SIG-M5 treated with dmso at 0.1 percent for 504 hours (cell line): Measurements from ENCODE around the gene TRIM33.
A peak's percentile ranks its signal among the peaks of the same experiment; 100 is the strongest.
"Not testable (repeated sequence)": the region's sequence is repeated elsewhere in the genome, so short reads cannot be mapped to it uniquely, and the experiment has no call there.

Source experiments
- DNase-seq: peaks from one replicate; lab custom pipeline; 2025; ENCODE audit not compliant: unreplicated experiment; lab: John Stamatoyannopoulos, UW

Gene TRIM33

GRCh38 chr1:114512595-114513280, 1.7 kb upstream of the TRIM33 start:
- DNase-seq: no peak

GRCh38 chr1:114510274-114511031, 550 bp downstream of the TRIM33 start:
- peak; percentile 89 for DNase-seq

GRCh38 chr1:114509596-114510273, 1.3 kb downstream of the TRIM33 start:
- no peak for DNase-seq

DNA sequence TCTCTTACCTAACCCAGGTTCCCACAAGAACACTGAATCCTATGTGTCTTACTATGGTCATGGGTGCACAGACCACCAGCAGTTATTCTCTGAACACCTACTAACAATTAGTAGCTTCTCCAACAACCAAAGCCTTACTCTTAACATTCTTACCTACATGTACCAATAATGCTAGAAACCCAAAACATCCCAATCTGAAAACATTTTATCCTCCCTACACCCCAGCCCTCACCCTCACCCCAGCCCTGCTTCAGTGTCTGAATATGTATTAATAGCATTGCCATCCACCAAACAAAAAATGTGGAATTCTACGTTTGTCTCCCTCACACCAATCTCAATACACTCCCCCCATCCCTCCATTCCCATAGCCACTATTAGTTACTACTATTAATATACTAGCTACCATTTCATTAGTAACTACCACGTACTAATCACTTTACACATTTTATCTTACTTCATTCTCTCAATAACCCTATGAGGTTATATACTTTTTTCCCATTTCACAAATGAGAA, 2.6 kb downstream of the TRIM33 start:
- DNase-seq: no peak

GRCh38 chr1:114507513-114507912, 3.5 kb downstream of the TRIM33 start:
- no peak for DNase-seq

DNA sequence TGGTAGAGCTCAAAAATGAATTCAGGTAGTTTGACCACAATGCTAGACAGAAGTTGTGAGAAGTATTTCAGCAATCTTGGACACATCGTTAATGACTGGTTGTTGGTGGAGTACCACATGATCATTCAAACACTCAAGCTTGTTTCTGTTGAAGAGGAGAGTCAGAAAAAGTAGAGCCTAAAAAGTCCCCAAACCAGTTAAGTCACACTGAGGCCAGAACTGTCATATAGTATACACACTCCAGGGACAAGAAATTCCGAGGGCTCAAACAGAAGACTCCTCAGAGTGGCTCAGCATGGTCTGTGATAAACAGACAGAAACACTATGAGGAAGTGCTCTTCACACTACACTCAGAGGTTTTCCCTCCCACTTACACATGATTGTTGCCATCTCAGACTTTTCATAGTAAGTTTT, 5.8 kb downstream of the TRIM33 start:
- peak; percentile 95 for DNase-seq

DNA sequence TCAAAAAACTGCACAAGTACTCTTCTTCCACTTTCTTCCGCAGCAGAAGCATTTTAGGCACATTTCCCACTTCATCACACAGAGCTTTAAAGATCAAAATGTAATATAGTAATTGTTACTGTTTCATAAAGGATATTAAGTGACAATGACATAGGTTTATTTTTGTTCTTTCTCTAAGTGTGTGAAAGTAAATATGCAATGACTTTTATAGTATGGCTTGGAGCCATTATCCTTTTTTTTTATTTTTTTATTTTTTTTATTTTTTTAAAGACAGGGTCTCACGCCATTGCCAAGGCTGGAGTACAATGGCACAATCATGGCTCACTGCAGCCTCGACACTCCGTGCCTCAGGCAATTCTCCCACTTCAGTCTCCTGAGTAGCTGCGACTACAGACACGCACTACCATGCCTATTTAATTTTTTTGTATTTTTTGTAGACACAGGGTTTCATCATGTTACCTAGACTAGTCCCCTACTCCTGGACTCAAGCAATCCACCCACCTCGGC, 7.0 kb downstream of the TRIM33 start:
- no peak for DNase-seq

DNA sequence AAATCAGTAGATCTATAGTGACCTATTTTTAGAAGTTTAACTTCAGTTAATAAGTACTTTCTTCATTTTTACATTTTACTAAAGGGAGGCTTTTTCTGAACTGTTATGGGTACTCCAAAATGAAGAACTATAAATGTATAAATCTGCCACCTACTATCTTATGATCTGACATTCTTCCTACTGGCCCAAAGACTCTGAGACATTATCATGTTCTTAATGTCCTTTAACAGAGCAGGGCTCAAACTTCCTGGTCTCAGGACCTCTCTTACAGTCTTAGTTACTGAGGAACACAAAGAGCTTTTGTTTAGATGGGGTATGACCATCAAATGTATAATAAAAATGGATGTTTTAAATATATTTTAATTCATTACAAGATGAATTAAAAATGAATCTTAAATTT, 8.9 kb downstream of the TRIM33 start:
- DNase-seq: no peak

DNA sequence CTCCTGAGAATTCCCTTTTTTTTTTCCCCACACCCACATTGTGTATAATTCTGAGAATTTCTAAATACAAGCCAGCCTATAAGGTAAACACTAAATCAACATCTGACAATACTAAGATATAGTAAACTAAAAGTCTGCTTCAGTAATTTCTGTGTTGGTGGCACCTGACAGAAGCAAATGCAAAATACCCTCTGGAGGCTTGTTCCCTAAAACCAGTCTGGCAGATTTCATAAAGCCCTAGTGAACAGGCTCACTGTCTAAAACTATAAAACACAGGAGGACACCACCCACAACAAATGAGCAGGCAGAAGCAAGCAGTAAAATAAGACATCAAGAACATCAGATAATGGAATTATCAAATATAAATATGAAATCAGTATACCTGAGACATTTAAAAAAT, 11.5 kb downstream of the TRIM33 start:
- DNase-seq: no peak

DNA sequence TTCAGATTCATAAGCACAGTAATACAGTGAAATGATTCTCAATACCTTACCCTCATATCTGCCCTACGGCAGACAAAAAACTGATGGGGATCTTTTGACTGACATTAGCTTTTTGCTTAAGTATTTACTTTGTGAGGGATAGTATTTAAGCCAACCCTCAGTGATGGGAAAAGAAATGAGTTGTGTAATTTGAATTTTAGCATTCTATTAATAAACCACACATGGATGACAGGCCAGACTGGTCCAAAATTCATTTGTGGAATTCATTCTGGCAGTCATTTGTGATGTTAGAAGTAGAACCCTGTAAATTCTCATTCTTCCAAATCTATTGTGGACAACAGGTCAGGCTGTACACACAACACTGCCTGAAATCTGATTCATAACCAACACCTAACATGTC, 14.9 kb downstream of the TRIM33 start:
- DNase-seq: no peak

DNA sequence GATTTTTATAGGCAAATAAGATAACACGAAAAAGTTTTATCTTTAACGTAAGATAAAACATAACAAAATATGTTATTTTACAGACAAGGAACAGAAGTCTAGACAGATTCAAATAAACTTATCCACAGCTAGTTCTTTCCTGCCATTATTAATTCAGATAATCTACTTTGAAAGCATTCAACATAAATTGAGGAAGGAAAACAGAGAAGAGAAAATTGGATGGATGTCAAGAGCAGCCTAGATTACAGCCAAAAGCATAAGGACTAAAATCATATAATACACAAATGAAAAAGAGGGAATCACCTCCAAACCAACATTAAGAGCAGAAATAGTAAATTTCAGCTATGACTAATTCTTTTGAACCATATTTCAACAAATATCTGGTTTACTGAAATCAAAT, 15.5 kb downstream of the TRIM33 start:
- DNase-seq: no peak

GRCh38 chr1:114492978-114493377, 18.0 kb downstream of the TRIM33 start:
- no peak for DNase-seq

DNA sequence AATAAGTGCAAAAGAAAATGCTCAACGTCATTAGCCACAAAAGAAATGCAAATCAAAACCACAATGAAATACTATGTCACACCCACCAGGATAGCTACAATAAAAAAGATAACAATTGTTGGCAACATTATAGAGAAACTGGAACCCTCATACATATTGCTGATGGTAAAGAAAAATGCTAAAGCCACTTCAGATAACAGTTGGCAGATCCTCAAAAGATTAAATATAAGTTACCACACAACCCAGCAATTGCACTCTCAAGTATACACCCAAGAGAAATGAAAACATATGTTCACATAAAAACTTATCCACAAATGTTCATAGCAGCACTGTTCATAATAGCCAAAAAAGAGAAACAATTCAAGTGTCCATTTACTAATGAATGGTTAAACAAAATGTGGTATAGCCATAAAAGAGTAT, 20.7 kb downstream of the TRIM33 start:
- no peak for DNase-seq

GRCh38 chr1:114488739-114489138, 22.3 kb downstream of the TRIM33 start:
- DNase-seq: no peak

DNA sequence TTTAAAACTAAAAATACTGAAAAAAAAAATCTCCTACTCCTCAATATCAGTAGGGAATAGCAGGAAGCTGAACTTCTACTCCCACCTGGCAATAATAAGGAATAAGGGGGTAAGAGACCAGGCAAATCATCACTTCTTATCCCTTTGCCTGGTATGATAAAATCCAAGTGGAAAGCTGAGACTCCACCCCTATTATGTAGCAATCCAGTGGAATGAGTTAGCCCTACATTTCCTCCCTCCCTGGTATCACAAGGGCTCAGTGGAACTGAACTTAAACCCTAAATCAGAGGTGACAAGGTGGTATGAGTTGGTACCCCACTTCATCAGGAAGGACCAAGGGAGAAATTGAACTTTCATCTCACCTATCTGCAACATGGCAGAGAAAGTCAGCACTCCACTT, 25.7 kb downstream of the TRIM33 start:
- DNase-seq: no peak

DNA sequence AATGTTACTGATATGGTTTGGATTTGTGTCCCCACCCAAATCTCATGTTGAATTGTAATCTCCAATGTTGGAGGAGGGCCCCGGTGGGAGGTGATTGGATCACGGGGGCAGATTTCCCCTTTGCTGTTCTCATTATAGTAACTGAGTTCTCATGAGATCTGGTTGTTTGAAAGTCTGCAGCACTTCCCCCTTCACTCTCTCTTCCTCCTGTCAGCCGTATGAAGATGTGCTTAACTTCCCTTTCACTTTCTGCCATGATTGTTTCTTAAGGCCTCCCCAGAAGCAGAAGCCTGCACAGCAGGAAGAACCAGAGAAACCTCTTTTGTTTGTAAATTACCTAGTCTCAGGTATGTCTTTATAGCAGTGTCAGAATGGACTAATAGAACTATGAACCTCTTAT, 28.4 kb downstream of the TRIM33 start:
- peak; percentile 93 for DNase-seq

- not testable (repeated sequence) for DNase-seq
These were observed 31.4 kb downstream of the TRIM33 start for GRCh38 chr1:114479636-114480035.

GRCh38 chr1:114479134-114479533, 31.9 kb downstream of the TRIM33 start:
- DNase-seq: no peak

- DNase-seq: no peak
These were observed 37.2 kb downstream of the TRIM33 start for GRCh38 chr1:114473796-114474195.

- no peak for DNase-seq
These were observed 38.6 kb downstream of the TRIM33 start for GRCh38 chr1:114472408-114472807.

DNA sequence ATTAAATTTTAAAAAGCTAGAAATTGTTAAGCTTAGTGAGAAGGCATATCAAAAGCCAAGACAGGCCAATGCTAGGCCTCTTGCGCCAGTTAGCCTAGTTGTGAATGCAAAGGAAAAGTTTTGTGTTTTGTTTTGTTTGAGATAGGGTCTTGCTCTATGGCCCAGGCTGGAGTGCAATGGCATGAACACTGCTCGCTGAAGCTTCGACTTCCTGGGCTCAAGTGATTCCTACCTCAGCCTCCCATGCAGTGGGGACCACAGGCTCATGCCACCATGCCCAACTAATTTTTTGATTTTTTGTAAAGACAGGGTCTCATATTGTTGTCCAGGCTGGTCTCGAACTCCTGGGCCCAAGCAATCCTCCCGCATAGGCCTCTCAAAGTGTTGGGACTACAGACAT, 40.3 kb downstream of the TRIM33 start:
- no peak for DNase-seq
